HCT116 (cell line): ENCODE measurements around the gene RAD18. TPM values are rescaled to one million over a fixed set of nuclear protein-coding genes. Genes with fewer than 3 reads are reported as not detected.

Source experiments
- ATAC-seq: fragments of 200-7000 bp; cut with Tn5 transposase; 2 replicates; pipeline ENCODE4 v1.9.1; 2020; ENCODE audit warnings: mild to moderate bottlenecking, moderate library complexity
- BruUV-seq: library from RNA; stranded (reverse); fragments of 400-500 nt; replicated peaks from 2 replicates; lab custom pipeline; 2021; lab: Mats Ljungman, UMichigan
- CTCF ChIA-PET: fragments of 300-600 bp; sonication (Branson Sonifier 250); formaldehyde crosslinking; loops from one replicate; lab custom pipeline; 2021; ENCODE audit warnings: antibody characterized with exemption; lab: Charles Lee
- POLR2A ChIA-PET: fragments of 300-600, 350-600 bp; sonication (Branson Sonifier 250); formaldehyde crosslinking; loops from one replicate; lab custom pipeline; 2021; ENCODE audit warnings: antibody characterized with exemption; lab: Charles Lee
- RAD21 ChIA-PET, 2 experiments: fragments of 300-600 bp; sonication (Branson Sonifier 250); formaldehyde crosslinking; loops; one replicate each; lab custom pipeline; 2023; ENCODE audit warnings: low total read pairs in 2 of 2; ENCODE audit not compliant: uncharacterized antibody in 2 of 2, unreplicated experiment in 2 of 2, low non-redundant PET in 1 of 2; lab: Charles Lee
- DNase-seq: peaks from one replicate; pipeline ENCODE4 v3.0.0-alpha.2; 2010; ENCODE audit warnings: low read depth, low spot score
- H2AFZ ChIP-seq: fragments of 200-600 bp; shearing (Covaris generic), sonication (generic); 2 replicates; pipeline ENCODE4 v1.6.1; 2017; ENCODE audit warnings: low read depth, mixed run types, mixed read lengths, antibody characterized with exemption, low read length; ENCODE audit not compliant: poor library complexity, severe bottlenecking
- H3K27ac ChIP-seq: 2 replicates; pipeline ENCODE4 v1.5.1; 2012; ENCODE audit warnings: low read depth, low read length
- H3K27me3 ChIP-seq: fragments of 200-600 bp; sonication (generic); 2 replicates; pipeline ENCODE4 v1.6.1; 2016; ENCODE audit warnings: mixed run types, low read length, mixed read lengths; ENCODE audit not compliant: insufficient read depth
- H3K36me3 ChIP-seq, 2 experiments: fragments of 200-500 bp in 1 of 2; fragments of 200-600 bp in 1 of 2; sonication (Bioruptor generic) in 1 of 2; sonication (generic) in 1 of 2; 2 replicates each; pipeline versions ENCODE4 v1.5.1 to v1.6.1; 2014 to 2016; ENCODE audit warnings: low read length in 2 of 2, inconsistent platforms in 1 of 2, mixed read lengths in 1 of 2, mixed run types in 1 of 2; ENCODE audit not compliant: insufficient read depth in 2 of 2, control insufficient read depth in 1 of 2
- H3K4me1 ChIP-seq, 2 experiments: fragments of 200-600 bp in 1 of 2; sonication (generic) in 1 of 2; 2 replicates each; pipeline versions ENCODE4 v1.5.1 to v1.6.1; 2012 to 2017; ENCODE audit warnings: low read length in 2 of 2, inconsistent platforms in 1 of 2, mild to moderate bottlenecking in 1 of 2, mixed read lengths in 1 of 2, mixed run types in 1 of 2, moderate library complexity in 1 of 2; ENCODE audit not compliant: insufficient read depth in 2 of 2, control insufficient read depth in 1 of 2
- H3K4me2 ChIP-seq: fragments of 200-600 bp; sonication (generic); 2 replicates; pipeline ENCODE4 v1.6.1; 2017; ENCODE audit warnings: mixed run types, low read length, mixed read lengths
- H3K4me3 ChIP-seq, 2 experiments: fragments of 200-600 bp in 1 of 2; sonication (generic) in 1 of 2; replicated peaks in 1 of 2; 2 replicates each; pipeline ENCODE4 v1.5.1; 2011 to 2016; ENCODE audit warnings: low read length in 2 of 2, control low read depth in 1 of 2, low read depth in 1 of 2, mild to moderate bottlenecking in 1 of 2, mixed read lengths in 1 of 2, mixed run types in 1 of 2
- H3K79me2 ChIP-seq: fragments of 200-600 bp; sonication (generic); 2 replicates; pipeline ENCODE4 v1.6.1; 2017; ENCODE audit warnings: mild to moderate bottlenecking, mixed run types, low read length, moderate library complexity, mixed read lengths; ENCODE audit not compliant: insufficient read depth
- H3K9ac ChIP-seq: fragments of 200-600 bp; sonication (generic); 2 replicates; pipeline ENCODE4 v1.6.1; 2016; ENCODE audit warnings: low read length, mixed read lengths
- H3K9me2 ChIP-seq: fragments of 200-600 bp; sonication (generic), shearing (Covaris generic); 2 replicates; pipeline ENCODE4 v1.6.1; 2017; ENCODE audit warnings: mixed run types, mild to moderate bottlenecking, moderate library complexity; ENCODE audit not compliant: insufficient read depth
- H3K9me3 ChIP-seq, 2 experiments: fragments of 200-500 bp in 1 of 2; fragments of 200-600 bp in 1 of 2; sonication (Bioruptor generic) in 1 of 2; sonication (generic) in 1 of 2; 2 replicates each; pipeline ENCODE4 v1.6.1; 2014 to 2017; ENCODE audit warnings: low read length in 2 of 2, mixed read lengths in 2 of 2, inconsistent platforms in 1 of 2, low read depth in 1 of 2, mild to moderate bottlenecking in 1 of 2, mixed run types in 1 of 2, moderate library complexity in 1 of 2; ENCODE audit not compliant: control insufficient read depth in 1 of 2, insufficient read depth in 1 of 2
- H4K20me1 ChIP-seq: fragments of 200-600 bp; sonication (generic), shearing (Covaris generic); 2 replicates; pipeline ENCODE4 v1.6.1; 2017; ENCODE audit warnings: mixed run types, mild to moderate bottlenecking, moderate library complexity; ENCODE audit not compliant: insufficient read depth
- ELF1 ChIP-seq: IDR thresholded peaks from 2 replicates; pipeline ENCODE4 v1.6.1; 2012; ENCODE audit warnings: low read depth, borderline replicate concordance
- EZH2 ChIP-seq: fragments of 200-600 bp; sonication (generic); IDR thresholded peaks from 2 replicates; pipeline ENCODE4 v1.6.1; 2017; ENCODE audit warnings: antibody characterized with exemption, mixed run types
- EZH2phosphoT487 ChIP-seq: fragments of 200-600 bp; IDR thresholded peaks from 2 replicates; pipeline ENCODE4 v1.6.1; 2018; ENCODE audit warnings: antibody characterized with exemption, borderline replicate concordance
- FOSL1 ChIP-seq: IDR thresholded peaks from 2 replicates; pipeline ENCODE4 v1.6.1; 2012; ENCODE audit warnings: low read depth
- JUND ChIP-seq: IDR thresholded peaks from 2 replicates; pipeline ENCODE4 v1.6.1; 2012
- POLR2A ChIP-seq: IDR thresholded peaks from 2 replicates; pipeline ENCODE4 v1.7.0; 2011; ENCODE audit warnings: borderline replicate concordance; ENCODE audit not compliant: insufficient read depth, insufficient read length; ENCODE audit errors: extremely low read depth
- POLR2AphosphoS5 ChIP-seq: IDR thresholded peaks from 2 replicates; pipeline ENCODE4 v1.6.1; 2011; ENCODE audit warnings: mild to moderate bottlenecking, low read depth, low read length, moderate library complexity
- RAD21 ChIP-seq: IDR thresholded peaks from 2 replicates; pipeline ENCODE4 v1.6.1; 2012; ENCODE audit warnings: low read depth, mild to moderate bottlenecking
- SIN3A ChIP-seq: IDR thresholded peaks from 2 replicates; pipeline ENCODE4 v1.6.1; 2012; ENCODE audit warnings: low read depth
- SRF ChIP-seq: IDR thresholded peaks from 2 replicates; pipeline ENCODE4 v1.6.1; 2012; ENCODE audit warnings: low read depth
- TCF7L2 ChIP-seq: IDR thresholded peaks from 2 replicates; pipeline ENCODE4 v1.7.0; 2011; ENCODE audit warnings: borderline replicate concordance, inconsistent platforms; ENCODE audit not compliant: insufficient read depth, insufficient read length; ENCODE audit errors: extremely low read depth
- YY1 ChIP-seq: IDR thresholded peaks from 2 replicates; pipeline ENCODE4 v1.6.1; 2011; ENCODE audit warnings: low read length, low read depth, moderate library complexity, mild to moderate bottlenecking; ENCODE audit not compliant: insufficient replicate concordance; ENCODE audit errors: extremely low read depth
- ZFX ChIP-seq: fragments of 450-650 bp; IDR thresholded peaks from 2 replicates; pipeline ENCODE4 v1.6.1; 2017
- intact Hi-C: fragments of 100-400 bp; cut with micrococcal nuclease; formaldehyde crosslinking; loops from 2 replicates; pipeline ENCODE4 v1.10.0; 2022
- total RNA-seq: library from RNA; stranded (reverse); gene quantifications from one replicate; pipeline ENCODE4 v1.2.1, GENCODE V29; 2021; ENCODE audit not compliant: unreplicated experiment
- TF ChIP-seq, protein P1 (sequence below): IDR thresholded peaks from 2 replicates; pipeline ENCODE4 v1.6.1; 2012; ENCODE audit warnings: low read depth
- TF ChIP-seq, protein P2 (sequence below), 3 experiments: fragments of 200-600 bp in 1 of 3; sonication (generic) in 1 of 3; IDR thresholded peaks in 2 of 3; conservative IDR thresholded peaks in 1 of 3; 2 replicates each; pipeline ENCODE4 v1.5.1; 2012 to 2017; ENCODE audit warnings: low read depth in 2 of 3, low read length in 2 of 3, antibody characterized with exemption in 1 of 3, borderline replicate concordance in 1 of 3, control low read depth in 1 of 3, mild to moderate bottlenecking in 1 of 3, mixed read lengths in 1 of 3, mixed run types in 1 of 3, moderate library complexity in 1 of 3; ENCODE audit not compliant: insufficient read depth in 1 of 3
- TF ChIP-seq, protein P3 (sequence below): IDR thresholded peaks from 2 replicates; pipeline ENCODE4 v1.6.1; 2012

RAD18 gene
- total RNA-seq, 1 experiment from 2014 or later: 28.7 TPM

- peaks cover 0 to 7% of the 10 kb centered on the region in 2 experiments; a peak in 2 of 4 replicates for H3K4me1 ChIP-seq
- H3K79me2 ChIP-seq: peaks cover 10% of the 10 kb centered on the region
- POLR2A ChIA-PET: no interaction called here
- RAD21 ChIA-PET: no interaction called here
- H4K20me1 ChIP-seq: no peaks in the 10 kb centered on the region
- H3K27me3 ChIP-seq: no peaks in the 10 kb centered on the region
- H3K9ac ChIP-seq: no peak overlapping the region
- no peak for ATAC-seq
- H3K4me3 ChIP-seq: no peak overlapping the region
- no peak overlapping the region for H3K4me2 ChIP-seq
- intact Hi-C loops: no loop called here
- TF ChIP-seq FOSL1: no peak
- TF ChIP-seq YY1: no peak
- no peak for TF ChIP-seq JUND
- TF ChIP-seq, protein P1, sequence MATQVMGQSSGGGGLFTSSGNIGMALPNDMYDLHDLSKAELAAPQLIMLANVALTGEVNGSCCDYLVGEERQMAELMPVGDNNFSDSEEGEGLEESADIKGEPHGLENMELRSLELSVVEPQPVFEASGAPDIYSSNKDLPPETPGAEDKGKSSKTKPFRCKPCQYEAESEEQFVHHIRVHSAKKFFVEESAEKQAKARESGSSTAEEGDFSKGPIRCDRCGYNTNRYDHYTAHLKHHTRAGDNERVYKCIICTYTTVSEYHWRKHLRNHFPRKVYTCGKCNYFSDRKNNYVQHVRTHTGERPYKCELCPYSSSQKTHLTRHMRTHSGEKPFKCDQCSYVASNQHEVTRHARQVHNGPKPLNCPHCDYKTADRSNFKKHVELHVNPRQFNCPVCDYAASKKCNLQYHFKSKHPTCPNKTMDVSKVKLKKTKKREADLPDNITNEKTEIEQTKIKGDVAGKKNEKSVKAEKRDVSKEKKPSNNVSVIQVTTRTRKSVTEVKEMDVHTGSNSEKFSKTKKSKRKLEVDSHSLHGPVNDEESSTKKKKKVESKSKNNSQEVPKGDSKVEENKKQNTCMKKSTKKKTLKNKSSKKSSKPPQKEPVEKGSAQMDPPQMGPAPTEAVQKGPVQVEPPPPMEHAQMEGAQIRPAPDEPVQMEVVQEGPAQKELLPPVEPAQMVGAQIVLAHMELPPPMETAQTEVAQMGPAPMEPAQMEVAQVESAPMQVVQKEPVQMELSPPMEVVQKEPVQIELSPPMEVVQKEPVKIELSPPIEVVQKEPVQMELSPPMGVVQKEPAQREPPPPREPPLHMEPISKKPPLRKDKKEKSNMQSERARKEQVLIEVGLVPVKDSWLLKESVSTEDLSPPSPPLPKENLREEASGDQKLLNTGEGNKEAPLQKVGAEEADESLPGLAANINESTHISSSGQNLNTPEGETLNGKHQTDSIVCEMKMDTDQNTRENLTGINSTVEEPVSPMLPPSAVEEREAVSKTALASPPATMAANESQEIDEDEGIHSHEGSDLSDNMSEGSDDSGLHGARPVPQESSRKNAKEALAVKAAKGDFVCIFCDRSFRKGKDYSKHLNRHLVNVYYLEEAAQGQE: no peak
- no peak for TF ChIP-seq POLR2A
- no peak for TF ChIP-seq TCF7L2
- no peak for TF ChIP-seq EZH2
- no peak for TF ChIP-seq POLR2AphosphoS5
- no peak for TF ChIP-seq SRF
- TF ChIP-seq, protein P2, sequence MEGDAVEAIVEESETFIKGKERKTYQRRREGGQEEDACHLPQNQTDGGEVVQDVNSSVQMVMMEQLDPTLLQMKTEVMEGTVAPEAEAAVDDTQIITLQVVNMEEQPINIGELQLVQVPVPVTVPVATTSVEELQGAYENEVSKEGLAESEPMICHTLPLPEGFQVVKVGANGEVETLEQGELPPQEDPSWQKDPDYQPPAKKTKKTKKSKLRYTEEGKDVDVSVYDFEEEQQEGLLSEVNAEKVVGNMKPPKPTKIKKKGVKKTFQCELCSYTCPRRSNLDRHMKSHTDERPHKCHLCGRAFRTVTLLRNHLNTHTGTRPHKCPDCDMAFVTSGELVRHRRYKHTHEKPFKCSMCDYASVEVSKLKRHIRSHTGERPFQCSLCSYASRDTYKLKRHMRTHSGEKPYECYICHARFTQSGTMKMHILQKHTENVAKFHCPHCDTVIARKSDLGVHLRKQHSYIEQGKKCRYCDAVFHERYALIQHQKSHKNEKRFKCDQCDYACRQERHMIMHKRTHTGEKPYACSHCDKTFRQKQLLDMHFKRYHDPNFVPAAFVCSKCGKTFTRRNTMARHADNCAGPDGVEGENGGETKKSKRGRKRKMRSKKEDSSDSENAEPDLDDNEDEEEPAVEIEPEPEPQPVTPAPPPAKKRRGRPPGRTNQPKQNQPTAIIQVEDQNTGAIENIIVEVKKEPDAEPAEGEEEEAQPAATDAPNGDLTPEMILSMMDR (IDR thresholded peaks at IDR 0.05 in 2 of 3, conservative IDR thresholded peaks at IDR 0.05 in 1 of 3; ENCODE audit: borderline replicate concordance in 1 of 3, insufficient read depth in 1 of 3, low read depth in 2 of 3, low read length in 2 of 3): no peak
- no peak for TF ChIP-seq ELF1
- no peak for TF ChIP-seq EZH2phosphoT487
- no peak for TF ChIP-seq RAD21
- TF ChIP-seq, protein P3, sequence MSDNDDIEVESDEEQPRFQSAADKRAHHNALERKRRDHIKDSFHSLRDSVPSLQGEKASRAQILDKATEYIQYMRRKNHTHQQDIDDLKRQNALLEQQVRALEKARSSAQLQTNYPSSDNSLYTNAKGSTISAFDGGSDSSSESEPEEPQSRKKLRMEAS: no peak
- TF ChIP-seq SIN3A: no peak
- TF ChIP-seq ZFX: no peak
- no peaks in the 10 kb centered on the region for H3K9me2 ChIP-seq
- CTCF ChIA-PET: no interaction called here
- BruUV-seq: no TSS peak
- no peak overlapping the region for H3K27ac ChIP-seq
- no peaks in the 10 kb centered on the region for H3K9me3 ChIP-seq
- no peak for DNase-seq
- H3K36me3 ChIP-seq: peaks cover 2 to 40% of the 10 kb centered on the region in 2 experiments; a peak in 3 of 4 replicates
- H2AFZ ChIP-seq: no peak overlapping the region
These were observed 20.4 kb downstream of the RAD18 start for GRCh38 chr3:8942746-8943488.
